PC-9 (cell line): ENCODE measurements around the gene DHRS4. TPM values are rescaled to one million over a fixed set of nuclear protein-coding genes. Genes with fewer than 3 reads are reported as not detected.

Experiments
- BruUV-seq: library from RNA; stranded (reverse); fragments of 400-500 nt; replicated peaks from 2 replicates; lab custom pipeline; 2021; lab: Mats Ljungman, UMichigan
- CTCF ChIA-PET: fragments of 300-600 bp; sonication (Branson Sonifier 250); formaldehyde crosslinking; loops from one replicate; lab custom pipeline; 2022; ENCODE audit warnings: antibody characterized with exemption; lab: Charles Lee
- POLR2A ChIA-PET: fragments of 300-600 bp; sonication (Branson Sonifier 250); formaldehyde crosslinking; loops from one replicate; lab custom pipeline; 2022; ENCODE audit warnings: antibody characterized with exemption; ENCODE audit not compliant: unreplicated experiment; lab: Charles Lee
- DNase-seq, 2 experiments: peaks; one replicate each; pipeline versions ENCODE4 v3.0.0 to v3.0.0-alpha.2; 2015 to 2022; ENCODE audit warnings: mixed read lengths in 1 of 2
- H2AFZ ChIP-seq: fragments of 200-600 bp; sonication (generic); 2 replicates; pipeline ENCODE4 v1.8.1; 2017; ENCODE audit warnings: antibody characterized with exemption
- H3F3A ChIP-seq: fragments of 200-600 bp; sonication (generic); 2 replicates; pipeline ENCODE4 v1.8.1; 2017; ENCODE audit warnings: antibody characterized with exemption, mild to moderate bottlenecking, low read depth; ENCODE audit not compliant: insufficient read depth
- H3K27ac ChIP-seq: fragments of 200-600 bp; sonication (generic); 2 replicates; pipeline ENCODE4 v1.6.1; 2016; ENCODE audit warnings: mixed run types
- H3K27me3 ChIP-seq: fragments of 200-600 bp; sonication (generic); 2 replicates; pipeline ENCODE4 v1.6.1; 2016; ENCODE audit warnings: low read depth, mixed run types; ENCODE audit not compliant: insufficient read depth
- H3K36me3 ChIP-seq: fragments of 200-600 bp; sonication (generic); 2 replicates; pipeline ENCODE4 v1.6.1; 2016; ENCODE audit warnings: low read depth, mixed run types
- H3K4me1 ChIP-seq: fragments of 200-600 bp; sonication (generic); replicated peaks from 2 replicates; pipeline ENCODE4 v1.6.1; 2016; ENCODE audit warnings: mixed run types; ENCODE audit not compliant: insufficient read depth
- H3K4me2 ChIP-seq: fragments of 200-600 bp; sonication (generic); 2 replicates; pipeline ENCODE4 v1.6.1; 2017; ENCODE audit warnings: mixed run types
- H3K4me3 ChIP-seq: fragments of 200-600 bp; sonication (generic); 2 replicates; pipeline ENCODE4 v1.6.1; 2016; ENCODE audit warnings: mixed run types
- H3K79me2 ChIP-seq: fragments of 200-600 bp; sonication (generic); 2 replicates; pipeline ENCODE4 v1.6.1; 2017; ENCODE audit warnings: low read depth, mixed run types
- H3K9me2 ChIP-seq: fragments of 200-600 bp; sonication (generic); 2 replicates; pipeline ENCODE4 v1.8.1; 2017; ENCODE audit warnings: mild to moderate bottlenecking; ENCODE audit not compliant: insufficient read depth
- H3K9me3 ChIP-seq: fragments of 200-600 bp; sonication (generic); 2 replicates; pipeline ENCODE4 v1.8.1; 2016; ENCODE audit warnings: low read depth; ENCODE audit not compliant: insufficient read depth
- H4K20me1 ChIP-seq: fragments of 200-600 bp; sonication (generic); 2 replicates; pipeline ENCODE4 v1.8.1; 2017; ENCODE audit not compliant: insufficient read depth
- EZH2 ChIP-seq: fragments of 200-600 bp; sonication (generic); IDR thresholded peaks from 2 replicates; pipeline ENCODE4 v1.8.0; 2017; ENCODE audit warnings: antibody characterized with exemption, low read depth
- intact Hi-C: fragments of 100-400 bp; cut with micrococcal nuclease; formaldehyde crosslinking; loops from one replicate; pipeline ENCODE4 v1.10.0; 2022; ENCODE audit not compliant: unreplicated experiment
- total RNA-seq: library from RNA; stranded (reverse); gene quantifications from 2 replicates; pipeline ENCODE4 v1.2.3, GENCODE V29; 2021
- TF ChIP-seq, protein P1 (sequence below): fragments of 200-600 bp; sonication (generic); conservative IDR thresholded peaks from 2 replicates; pipeline ENCODE4 v1.6.1; 2017; ENCODE audit warnings: mixed run types, antibody characterized with exemption, mild to moderate bottlenecking, moderate library complexity

The DHRS4 gene
- total RNA-seq, 1 experiment from 2014 or later = 17.6 TPM

- Histone ChIP-seq H3K9me2 (no peaks in the 10 kb centered on the region), H3K4me2 (no peak overlapping the region), H2AFZ (no peak overlapping the region), H3K79me2 (no peaks in the 10 kb centered on the region), H3K27me3 (no peaks in the 10 kb centered on the region), H3K9me3 (no peaks in the 10 kb centered on the region), H3K36me3 (no peaks in the 10 kb centered on the region), H4K20me1 (no peaks in the 10 kb centered on the region), H3K27ac (no peak overlapping the region), H3K4me1 (no peaks in the 10 kb centered on the region), H3F3A (no peaks in the 10 kb centered on the region), H3K4me3 (no peak overlapping the region)
- ChIA-PET POLR2A (no interaction called here), CTCF (no interaction called here)
- BruUV-seq = no TSS peak
- intact Hi-C loops = no loop called here
- DNase-seq = no peak
- TF ChIP-seq, protein P1, sequence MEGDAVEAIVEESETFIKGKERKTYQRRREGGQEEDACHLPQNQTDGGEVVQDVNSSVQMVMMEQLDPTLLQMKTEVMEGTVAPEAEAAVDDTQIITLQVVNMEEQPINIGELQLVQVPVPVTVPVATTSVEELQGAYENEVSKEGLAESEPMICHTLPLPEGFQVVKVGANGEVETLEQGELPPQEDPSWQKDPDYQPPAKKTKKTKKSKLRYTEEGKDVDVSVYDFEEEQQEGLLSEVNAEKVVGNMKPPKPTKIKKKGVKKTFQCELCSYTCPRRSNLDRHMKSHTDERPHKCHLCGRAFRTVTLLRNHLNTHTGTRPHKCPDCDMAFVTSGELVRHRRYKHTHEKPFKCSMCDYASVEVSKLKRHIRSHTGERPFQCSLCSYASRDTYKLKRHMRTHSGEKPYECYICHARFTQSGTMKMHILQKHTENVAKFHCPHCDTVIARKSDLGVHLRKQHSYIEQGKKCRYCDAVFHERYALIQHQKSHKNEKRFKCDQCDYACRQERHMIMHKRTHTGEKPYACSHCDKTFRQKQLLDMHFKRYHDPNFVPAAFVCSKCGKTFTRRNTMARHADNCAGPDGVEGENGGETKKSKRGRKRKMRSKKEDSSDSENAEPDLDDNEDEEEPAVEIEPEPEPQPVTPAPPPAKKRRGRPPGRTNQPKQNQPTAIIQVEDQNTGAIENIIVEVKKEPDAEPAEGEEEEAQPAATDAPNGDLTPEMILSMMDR = no peak
- TF ChIP-seq EZH2 = no peak
Measured at GRCh38 chr14:23931721-23932289, 21.8 kb upstream of the DHRS4 start.

- Histone ChIP-seq H3K9me2 (no peaks in the 10 kb centered on the region), H3K27ac (no peak overlapping the region), H3K27me3 (no peaks in the 10 kb centered on the region), H3K79me2 (no peaks in the 10 kb centered on the region), H3K9me3 (no peaks in the 10 kb centered on the region), H3K36me3 (no peaks in the 10 kb centered on the region), H3K4me1 (no peaks in the 10 kb centered on the region), H2AFZ (no peak overlapping the region), H3F3A (no peaks in the 10 kb centered on the region), H3K4me3 (no peak overlapping the region), H4K20me1 (no peaks in the 10 kb centered on the region), H3K4me2 (no peak overlapping the region)
- POLR2A ChIA-PET = no interaction called here
- intact Hi-C loops = no loop called here
- TF ChIP-seq EZH2 = no peak
- TF ChIP-seq, protein P1 = no peak
- no peak for DNase-seq
- BruUV-seq = no TSS peak
- CTCF ChIA-PET = no interaction called here
Measured at GRCh38 chr14:23932639-23933038, 20.9 kb upstream of the DHRS4 start.

GRCh38 chr14:23933108-23933741, 20.3 kb upstream of the DHRS4 start:
- no peaks in the 10 kb centered on the region for H3K36me3 ChIP-seq
- intact Hi-C loops = no loop called here
- H3K4me3 ChIP-seq = no peak overlapping the region
- no peaks in the 10 kb centered on the region for H3K4me1 ChIP-seq
- TF ChIP-seq, protein P1 = no peak
- no peak for TF ChIP-seq EZH2
- no peaks in the 10 kb centered on the region for H3K9me3 ChIP-seq
- H3K27me3 ChIP-seq = no peaks in the 10 kb centered on the region
- no peaks in the 10 kb centered on the region for H3K79me2 ChIP-seq
- no peak overlapping the region for H2AFZ ChIP-seq
- no peaks in the 10 kb centered on the region for H3F3A ChIP-seq
- no peaks in the 10 kb centered on the region for H3K9me2 ChIP-seq
- ChIA-PET CTCF (no interaction called here), POLR2A (no interaction called here)
- no peak overlapping the region for H3K27ac ChIP-seq
- no peak for DNase-seq
- H3K4me2 ChIP-seq = no peak overlapping the region
- BruUV-seq = no TSS peak
- no peaks in the 10 kb centered on the region for H4K20me1 ChIP-seq
